A673 (cell line): ENCODE measurements around the gene CDK14. TPM values are rescaled to one million over a fixed set of nuclear protein-coding genes. Genes with fewer than 3 reads are reported as not detected.
A peak's percentile ranks its signal among the peaks of the same experiment; 100 is the strongest.
"Not testable (repeated sequence)": the region's sequence is repeated elsewhere in the genome, so short reads cannot be mapped to it uniquely, and the experiment has no call there.

Experiments used
- BruUV-seq: library from RNA; stranded (reverse); fragments of 400-500 nt; replicated peaks from 2 replicates; lab custom pipeline; 2021; lab: Mats Ljungman, UMichigan
- CTCF ChIA-PET: fragments of 300-600 bp; sonication (Branson Sonifier 250); formaldehyde crosslinking; loops from one replicate; lab custom pipeline; 2022; ENCODE audit warnings: antibody characterized with exemption; lab: Charles Lee
- POLR2A ChIA-PET: fragments of 300-600 bp; sonication (Branson Sonifier 250); formaldehyde crosslinking; loops from one replicate; lab custom pipeline; 2022; ENCODE audit warnings: antibody characterized with exemption; ENCODE audit not compliant: low non-redundant PET; lab: Charles Lee
- DNase-seq: peaks from one replicate; pipeline ENCODE4 v3.0.0-alpha.2; 2015; ENCODE audit warnings: low spot score
- H3K27ac ChIP-seq: fragments of 200-600 bp; sonication (generic); 2 replicates; pipeline ENCODE4 v1.5.1; 2016; ENCODE audit warnings: mixed run types, low read depth, mild to moderate bottlenecking, mixed read lengths, antibody characterized with exemption, low read length; ENCODE audit not compliant: poor library complexity, severe bottlenecking
- H3K27me3 ChIP-seq: fragments of 200-600 bp; sonication (generic); replicated peaks from 2 replicates; pipeline ENCODE4 v1.6.1; 2017; ENCODE audit warnings: mixed run types, low read depth, mild to moderate bottlenecking, mixed read lengths, antibody characterized with exemption, low read length; ENCODE audit not compliant: insufficient read depth, poor library complexity
- H3K36me3 ChIP-seq: fragments of 200-600 bp; sonication (generic); 2 replicates; pipeline ENCODE4 v1.6.1; 2016; ENCODE audit warnings: mixed run types, mild to moderate bottlenecking, mixed read lengths, antibody characterized with exemption, low read length; ENCODE audit not compliant: insufficient read depth, poor library complexity, severe bottlenecking
- H3K4me1 ChIP-seq: fragments of 200-600 bp; sonication (generic); 2 replicates; pipeline ENCODE4 v1.6.1; 2017; ENCODE audit warnings: mixed run types, mild to moderate bottlenecking, mixed read lengths, antibody characterized with exemption, low read length; ENCODE audit not compliant: insufficient read depth, poor library complexity, severe bottlenecking
- H3K4me3 ChIP-seq: fragments of 200-600 bp; sonication (generic); 2 replicates; pipeline ENCODE4 v1.5.1; 2016; ENCODE audit warnings: low read depth, mixed run types, mild to moderate bottlenecking, mixed read lengths, low read length; ENCODE audit not compliant: poor library complexity, severe bottlenecking
- H3K9me3 ChIP-seq: fragments of 200-600 bp; sonication (generic); 2 replicates; pipeline ENCODE4 v1.6.1; 2016; ENCODE audit warnings: mixed run types, low read depth, mild to moderate bottlenecking, mixed read lengths, antibody characterized with exemption, low read length; ENCODE audit not compliant: poor library complexity, severe bottlenecking
- EZH2 ChIP-seq: fragments of 200-600 bp; sonication (generic); IDR thresholded peaks from 2 replicates; pipeline ENCODE4 v1.6.1; 2017; ENCODE audit warnings: borderline replicate concordance, low read depth, mild to moderate bottlenecking, mixed read lengths, antibody characterized with exemption, low read length; ENCODE audit not compliant: poor library complexity, severe bottlenecking
- intact Hi-C: fragments of 100-400 bp; cut with micrococcal nuclease; formaldehyde crosslinking; loops from one replicate; pipeline ENCODE4 v1.10.0; 2022; ENCODE audit not compliant: unreplicated experiment
- total RNA-seq: library from RNA; stranded (reverse); gene quantifications from 2 replicates; pipeline ENCODE4 v1.2.3, GENCODE V29; 2021
- TF ChIP-seq, protein P1 (sequence below): fragments of 300-800, 200-600 bp; sonication (generic); conservative IDR thresholded peaks from 2 replicates; pipeline ENCODE4 v1.5.1; 2017; ENCODE audit warnings: low read depth, mild to moderate bottlenecking, antibody characterized with exemption, low read length, moderate library complexity, mixed read lengths

CDK14 gene
- total RNA-seq, 1 experiment from 2014 or later = 128 TPM

DNA sequence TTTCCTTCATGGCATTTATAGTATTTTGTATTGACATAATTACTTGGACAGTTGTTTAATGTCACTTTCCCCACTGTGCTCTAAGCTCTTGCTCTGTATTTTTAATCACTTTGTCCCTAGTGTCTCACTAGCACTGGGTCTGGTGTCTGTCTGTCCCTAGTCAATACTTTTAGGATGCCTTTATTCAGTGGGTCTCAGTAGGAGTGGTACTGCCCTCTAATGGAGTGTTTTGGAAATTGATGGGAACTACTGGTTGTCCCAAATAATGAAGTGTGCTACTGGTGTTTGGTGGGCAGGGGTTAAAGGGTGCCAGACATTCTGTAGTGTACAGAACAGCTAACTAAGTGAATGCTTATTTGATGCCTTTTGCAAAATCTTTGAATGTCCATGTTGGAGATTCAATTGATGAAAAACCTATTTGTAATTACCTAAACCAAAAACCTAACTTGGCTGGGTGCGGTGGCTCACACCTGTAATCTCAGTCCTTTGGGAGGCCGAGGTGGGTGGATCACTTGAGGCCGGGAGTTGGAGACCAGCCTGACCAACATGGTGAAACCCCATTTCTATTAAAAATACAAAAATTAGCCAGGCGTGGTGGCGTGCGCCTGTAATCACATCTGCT lies 33.3 kb downstream of the CDK14 start:
- peak; percentile 85 for DNase-seq
- Histone ChIP-seq H3K4me1 (peaks cover 48% of the 10 kb centered on the region), H3K4me3 (no peak overlapping the region), H3K9me3 (no peaks in the 10 kb centered on the region), H3K36me3 (peaks cover 5% of the 10 kb centered on the region), H3K27ac (no peak overlapping the region), H3K27me3 (no peaks in the 10 kb centered on the region)
- ChIA-PET POLR2A (no interaction called here), CTCF (interaction anchor here (0.6 kb wide), 2 partner anchors 200 to 412 kb away, joined by 3 to 8 read pairs; no protein-coding TSS in a partner anchor)
- TF ChIP-seq, protein P1, sequence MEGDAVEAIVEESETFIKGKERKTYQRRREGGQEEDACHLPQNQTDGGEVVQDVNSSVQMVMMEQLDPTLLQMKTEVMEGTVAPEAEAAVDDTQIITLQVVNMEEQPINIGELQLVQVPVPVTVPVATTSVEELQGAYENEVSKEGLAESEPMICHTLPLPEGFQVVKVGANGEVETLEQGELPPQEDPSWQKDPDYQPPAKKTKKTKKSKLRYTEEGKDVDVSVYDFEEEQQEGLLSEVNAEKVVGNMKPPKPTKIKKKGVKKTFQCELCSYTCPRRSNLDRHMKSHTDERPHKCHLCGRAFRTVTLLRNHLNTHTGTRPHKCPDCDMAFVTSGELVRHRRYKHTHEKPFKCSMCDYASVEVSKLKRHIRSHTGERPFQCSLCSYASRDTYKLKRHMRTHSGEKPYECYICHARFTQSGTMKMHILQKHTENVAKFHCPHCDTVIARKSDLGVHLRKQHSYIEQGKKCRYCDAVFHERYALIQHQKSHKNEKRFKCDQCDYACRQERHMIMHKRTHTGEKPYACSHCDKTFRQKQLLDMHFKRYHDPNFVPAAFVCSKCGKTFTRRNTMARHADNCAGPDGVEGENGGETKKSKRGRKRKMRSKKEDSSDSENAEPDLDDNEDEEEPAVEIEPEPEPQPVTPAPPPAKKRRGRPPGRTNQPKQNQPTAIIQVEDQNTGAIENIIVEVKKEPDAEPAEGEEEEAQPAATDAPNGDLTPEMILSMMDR = peak; percentile 79
- TF ChIP-seq EZH2 = no peak
- BruUV-seq = no TSS peak
- intact Hi-C loops = loop anchor here (5.0 to 10.0 kb wide), 4 partner anchors 77 to 475 kb away; partner anchors contain the start of gene STEAP1

DNA sequence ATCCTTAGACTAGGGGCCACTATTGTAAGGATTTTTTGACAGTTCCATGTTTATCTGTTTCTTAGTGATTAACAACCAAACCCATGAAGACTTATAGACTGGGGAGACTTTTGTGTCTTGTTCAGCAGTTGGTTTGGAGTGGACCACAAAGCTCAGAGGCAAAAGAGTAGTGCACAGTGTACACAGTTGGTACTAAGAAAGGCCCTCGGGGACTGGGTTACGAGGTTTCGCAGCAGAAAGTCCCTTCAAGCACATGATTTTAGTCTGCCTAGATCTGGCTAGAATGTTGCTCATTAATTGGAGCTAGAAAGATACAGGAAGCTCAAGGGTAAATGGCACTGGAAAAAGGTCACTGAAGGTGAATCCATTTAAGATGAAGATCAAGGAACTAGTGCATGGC lies 35.4 kb downstream of the CDK14 start:
- peaks cover 28% of the 10 kb centered on the region for H3K4me1 ChIP-seq
- DNase-seq = no peak
- peaks cover 5% of the 10 kb centered on the region for H3K36me3 ChIP-seq
- H3K4me3 ChIP-seq = no peak overlapping the region
- ChIA-PET POLR2A (no interaction called here), CTCF (no interaction called here)
- no peaks in the 10 kb centered on the region for H3K9me3 ChIP-seq
- no peak overlapping the region for H3K27ac ChIP-seq
- no peak for TF ChIP-seq EZH2
- TF ChIP-seq, protein P1 = no peak
- intact Hi-C loops = no loop called here
- no TSS peak for BruUV-seq
- no peaks in the 10 kb centered on the region for H3K27me3 ChIP-seq

DNA sequence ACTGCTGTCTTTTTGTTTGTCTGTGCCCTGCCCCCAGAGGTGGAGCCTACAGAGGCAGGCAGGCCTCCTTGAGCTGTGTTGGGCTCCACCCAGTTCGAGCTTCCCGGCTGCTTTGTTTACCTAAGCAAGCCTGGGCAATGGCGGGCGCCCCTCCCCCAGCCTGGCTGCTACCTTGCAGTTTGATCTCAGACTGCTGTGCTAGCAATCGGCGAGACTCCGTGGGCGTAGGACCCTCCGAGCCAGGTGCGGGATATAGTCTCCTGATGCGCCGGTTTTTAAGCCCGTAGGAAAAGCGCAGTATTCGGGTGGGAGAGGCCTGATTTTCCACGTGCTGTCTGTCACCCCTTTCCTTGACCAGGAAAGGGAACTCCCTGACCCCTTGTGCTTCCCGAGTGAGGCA lies 43.6 kb downstream of the CDK14 start:
- POLR2A ChIA-PET, H3K4me3 ChIP-seq, DNase-seq, H3K36me3 ChIP-seq, H3K27ac ChIP-seq, intact Hi-C loops, BruUV-seq, CTCF ChIA-PET, H3K4me1 ChIP-seq, H3K27me3 ChIP-seq: not testable (repeated sequence)
- H3K9me3 ChIP-seq = peaks cover 29% of the 10 kb centered on the region

DNA sequence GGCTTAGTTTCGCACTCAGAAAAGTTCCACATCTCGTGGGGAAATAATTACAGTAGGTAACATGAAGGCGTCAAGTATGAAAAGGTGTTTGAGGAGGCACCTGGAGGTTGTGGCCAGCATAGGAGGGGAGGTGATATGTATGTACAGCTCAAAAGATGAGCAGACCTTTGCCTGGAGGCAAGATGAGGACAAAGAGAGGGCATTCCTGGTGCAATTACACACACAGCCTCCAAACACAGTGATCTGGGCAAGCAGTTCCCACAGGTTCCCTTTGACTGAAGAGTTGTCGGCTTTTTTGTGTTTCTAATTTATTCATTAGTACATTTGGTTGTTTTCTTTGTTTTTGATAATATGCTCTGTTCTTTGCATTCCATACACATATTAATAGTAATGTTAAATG lies 46.9 kb downstream of the CDK14 start:
- Histone ChIP-seq H3K4me1 (peaks cover 15% of the 10 kb centered on the region), H3K27ac (no peak overlapping the region), H3K4me3 (no peak overlapping the region), H3K27me3 (no peaks in the 10 kb centered on the region), H3K36me3 (peaks cover 5% of the 10 kb centered on the region), H3K9me3 (peaks cover 31% of the 10 kb centered on the region)
- intact Hi-C loops = no loop called here
- no peak for TF ChIP-seq EZH2
- TF ChIP-seq, protein P1 = no peak
- BruUV-seq = no TSS peak
- ChIA-PET POLR2A (no interaction called here), CTCF (no interaction called here)
- DNase-seq = no peak
